ENCODE data around the gene SGPP1. TPM values are rescaled to one million over a fixed set of nuclear protein-coding genes. Genes with fewer than 3 reads are reported as not detected.

SGPP1 gene, protein sequence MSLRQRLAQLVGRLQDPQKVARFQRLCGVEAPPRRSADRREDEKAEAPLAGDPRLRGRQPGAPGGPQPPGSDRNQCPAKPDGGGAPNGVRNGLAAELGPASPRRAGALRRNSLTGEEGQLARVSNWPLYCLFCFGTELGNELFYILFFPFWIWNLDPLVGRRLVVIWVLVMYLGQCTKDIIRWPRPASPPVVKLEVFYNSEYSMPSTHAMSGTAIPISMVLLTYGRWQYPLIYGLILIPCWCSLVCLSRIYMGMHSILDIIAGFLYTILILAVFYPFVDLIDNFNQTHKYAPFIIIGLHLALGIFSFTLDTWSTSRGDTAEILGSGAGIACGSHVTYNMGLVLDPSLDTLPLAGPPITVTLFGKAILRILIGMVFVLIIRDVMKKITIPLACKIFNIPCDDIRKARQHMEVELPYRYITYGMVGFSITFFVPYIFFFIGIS
- total RNA-seq (2013; cell fraction: nucleolus; rRNA removed) = 48.4 and 48.5 TPM in 2 replicates
- total RNA-seq (2014; rRNA removed) = 37.7 and 45.0 TPM in 2 replicates
- total RNA-seq (2014; rRNA removed; fragmentation: Illumina TruSeq; extraction: Trizol) = 25.8 and 28.4 TPM in 2 replicates
- 25.8 and 27.5 TPM in 2 replicates for total RNA-seq (2021)
- polyA plus RNA-seq (2011; ENCODE audit: low read depth) = 6.7 TPM
- 26.5 and 35.4 TPM in 2 replicates for polyA plus RNA-seq (2011; rRNA removed)
- 11.2 and 13.2 TPM in 2 replicates for polyA plus RNA-seq (2011; cell fraction: cytosol; rRNA removed)
- 9.9 and 11.4 TPM in 2 replicates for polyA plus RNA-seq (2011; cell fraction: nucleus; rRNA removed)
- polyA plus RNA-seq (2012) = 17.1 and 18.3 TPM in 2 replicates
- polyA plus RNA-seq (2014; fragmentation: Illumina TruSeq; extraction: Trizol) = 25.2 and 36.7 TPM in 2 replicates
- polyA plus RNA-seq (2014; fragmentation: Nextera tagmentation; extraction: Ambion mirVana) = 10 to 100 TPM in 1 of 2 experiments, 1 to 10 TPM in 1; 8.8 to 17.1 TPM
- polyA plus RNA-seq (2014; rRNA removed) = 18.5 and 21.2 TPM in 2 replicates
- polyA plus RNA-seq (2016; fragmentation: Nextera tagmentation; extraction: Ambion mirVana) = 10 to 100 TPM in 1 of 2 experiments, 1 to 10 TPM in 1; 3.5 to 34.4 TPM
- 10.2 and 12.0 TPM in 2 replicates for polyA minus RNA-seq (2011; rRNA and poly(A)+ RNA removed)
- 6.1 and 7.0 TPM in 2 replicates for polyA minus RNA-seq (2011; cell fraction: cytosol; rRNA and poly(A)+ RNA removed)
- 8.8 and 17.2 TPM in 2 replicates for polyA minus RNA-seq (2011; cell fraction: nucleus; rRNA and poly(A)+ RNA removed)
- Bru-seq, nascent RNA = percentile 89 among the genes with signal in this experiment
- percentile 86 among the genes with signal in this experiment for BruChase-seq, experiment 1, labeled RNA remaining after a 6-hour chase
- percentile 90 among the genes with signal in this experiment for BruChase-seq, experiment 2, labeled RNA remaining after a 2-hour chase
- long read RNA-seq, experiment 1 = 0 reads
- long read RNA-seq, experiment 2, partial matches to known transcripts = 0 of 3 reads
- long read RNA-seq, experiment 2, other reads (novel, unspliced or antisense) = 3 of 3 reads

GRCh38 chr14:63727736-63728728 is at the start of gene SGPP1:
SGPP1 (minus strand) TSS chr14:63728065; CDS start chr14:63727944, 121 bp downstream.
- ChIA-PET CTCF (interaction anchor here (0.6 to 6.9 kb wide), 17 partner anchors 13 to 339 kb away, joined by 3 to 76 read pairs (median 3); partner anchors contain the start of gene WDR89), POLR2A (interaction anchor here (0.6 to 4.9 kb wide), 5 partner anchors 10 to 86 kb away, joined by 4 to 51 read pairs (median 5); no protein-coding TSS in a partner anchor), RAD21 (ENCODE audit: unreplicated experiment) (interaction anchor here (0.8 to 8.1 kb wide), 9 partner anchors 11 to 94 kb away, joined by 3 to 89 read pairs (median 4); partner anchors contain the start of gene WDR89), SMC1A (ENCODE audit: uncharacterized antibody, unreplicated experiment) (interaction anchor here (0.5 to 8.1 kb wide), 8 partner anchors 9 to 86 kb away, joined by 3 to 99 read pairs (median 5); partner anchors contain the start of gene WDR89)
- no TSS peak for BruUV-seq (replicated peaks)
- ATAC-seq (peak; percentile 84), DNase-seq (ENCODE audit: low read depth, low spot score) (no peak), FAIRE-seq (no peak)
- peaks cover 3% of the 10 kb centered on the region; the same call in 1 of the 2 replicates for H3K4me1 ChIP-seq (ENCODE audit: control insufficient read depth, insufficient read depth, low read length)
- H3K27ac ChIP-seq (ENCODE audit: control insufficient read depth, insufficient read depth) = peak within 1 kb of the TSS; percentile 60
- H3K9me3 ChIP-seq (replicated peaks; ENCODE audit: control insufficient read depth, insufficient read depth, low read length) = no peaks in the 10 kb centered on the region
- H2AFZ ChIP-seq (ENCODE audit: control insufficient read depth, low read depth, low read length) = peak within 1 kb of the TSS; percentile 95
- no peaks in the 10 kb centered on the region for H4K20me1 ChIP-seq (ENCODE audit: control insufficient read depth, insufficient read depth)
- H3K79me2 ChIP-seq (ENCODE audit: control insufficient read depth, insufficient read depth, low read length) = peaks cover 44% of the 10 kb centered on the region
- WGBS (ENCODE audit: insufficient coverage, insufficient replicate concordance, low lambda C conversion rate, missing lambda C conversion rate) = under 1% methylated on average over 59 of the region's 88 CpGs
- in situ Hi-C loops (cut with MboI) (no loop called here), intact Hi-C loops (cut with micrococcal nuclease; ENCODE audit: unreplicated experiment) (loop anchor here (1.0 to 10.0 kb wide), 4 partner anchors 42 to 341 kb away; partner anchors contain the start of gene WDR89)
- H3K4me2 ChIP-seq (ENCODE audit: control insufficient read depth, insufficient read depth) = peak within 1 kb of the TSS; percentile 98
- H3K27me3 ChIP-seq (replicated peaks in 1 of 2; ENCODE audit: control insufficient read depth in 2 of 2, insufficient read depth in 2 of 2, low read length in 1 of 2) = no peaks in the 10 kb centered on the region
- H3K36me3 ChIP-seq (ENCODE audit: control insufficient read depth in 2 of 2, insufficient read depth in 2 of 2, low read length in 1 of 2) = no peaks in the 10 kb centered on the region
- peak within 1 kb of the TSS; percentile 91 for H3K4me3 ChIP-seq
- peak within 1 kb of the TSS; percentile 87 for H3K9ac ChIP-seq (ENCODE audit: control insufficient read depth, insufficient read depth, low read length)
- peak; percentile 55; the same call in 1 of the 2 replicates for TF ChIP-seq MTA2 (IDR thresholded peaks at IDR 0.05; ENCODE audit: low read depth)
- TF ChIP-seq POLR2AphosphoS5 (IDR thresholded peaks at IDR 0.05; ENCODE audit: low read length) = peak; percentile 78
- TF ChIP-seq, protein P1, sequence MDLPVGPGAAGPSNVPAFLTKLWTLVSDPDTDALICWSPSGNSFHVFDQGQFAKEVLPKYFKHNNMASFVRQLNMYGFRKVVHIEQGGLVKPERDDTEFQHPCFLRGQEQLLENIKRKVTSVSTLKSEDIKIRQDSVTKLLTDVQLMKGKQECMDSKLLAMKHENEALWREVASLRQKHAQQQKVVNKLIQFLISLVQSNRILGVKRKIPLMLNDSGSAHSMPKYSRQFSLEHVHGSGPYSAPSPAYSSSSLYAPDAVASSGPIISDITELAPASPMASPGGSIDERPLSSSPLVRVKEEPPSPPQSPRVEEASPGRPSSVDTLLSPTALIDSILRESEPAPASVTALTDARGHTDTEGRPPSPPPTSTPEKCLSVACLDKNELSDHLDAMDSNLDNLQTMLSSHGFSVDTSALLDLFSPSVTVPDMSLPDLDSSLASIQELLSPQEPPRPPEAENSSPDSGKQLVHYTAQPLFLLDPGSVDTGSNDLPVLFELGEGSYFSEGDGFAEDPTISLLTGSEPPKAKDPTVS (IDR thresholded peaks at IDR 0.05; ENCODE audit: low read depth, low read length) = no peak
- TF ChIP-seq LARP7 (IDR thresholded peaks at IDR 0.05) = peak; percentile 84; the same call in 1 of the 2 replicates
- TF ChIP-seq PML (IDR thresholded peaks at IDR 0.05; ENCODE audit: low read length) = no peak
- no peak for TF ChIP-seq ZZZ3 (IDR thresholded peaks at IDR 0.05; ENCODE audit: control insufficient read depth, insufficient read length, low read depth)
- TF ChIP-seq CBX5 (IDR thresholded peaks at IDR 0.05; ENCODE audit: low read depth) = no peak; the same call in 1 of the 2 replicates
- no peak for TF ChIP-seq SPI1 (IDR thresholded peaks at IDR 0.05; ENCODE audit: borderline replicate concordance, insufficient read depth, low read depth, low read length)
